ENCODE results near the gene RPS15. TPM values are rescaled to one million over a fixed set of nuclear protein-coding genes. Genes with fewer than 3 reads are reported as not detected.

RPS15 gene
- total and polyA plus RNA-seq, 2 of the 13 experiments (the other 11 are each of a cell fraction or from before 2014, with no cell fraction given), result 695 to 1,411 TPM

- TF ChIP-seq ELK4 (CRISPR knock-in tag; IDR thresholded peaks at IDR 0.05; ENCODE audit: borderline replicate concordance) (no peak), IRX3 (CRISPR knock-in tag; IDR thresholded peaks at IDR 0.05; ENCODE audit: borderline replicate concordance, low read depth) (no peak), ZNF430 (CRISPR knock-in tag; IDR thresholded peaks at IDR 0.05) (peak; percentile 45; the same call in 1 of the 2 replicates), ZNF557 (CRISPR knock-in tag; IDR thresholded peaks at IDR 0.05) (0 out of 2 replicates have a peak, but pooled peaks have one; percentile 11), ZNF225 (CRISPR knock-in tag; IDR thresholded peaks at IDR 0.05) (0 out of 2 replicates have a peak, but pooled peaks have one; percentile 21), ZNF770 (CRISPR knock-in tag; IDR thresholded peaks at IDR 0.05) (no peak; the same call in 1 of the 2 replicates), TGIF2 (CRISPR knock-in tag; IDR thresholded peaks at IDR 0.05) (no peak), KAT8 (CRISPR knock-in tag; IDR thresholded peaks at IDR 0.05) (0 out of 2 replicates have a peak, but pooled peaks have one; percentile 13), TIGD3 (CRISPR knock-in tag; IDR thresholded peaks at IDR 0.05; ENCODE audit: borderline replicate concordance) (peak; percentile 44; the same call in 1 of the 2 replicates), FOXP1 (IDR thresholded peaks at IDR 0.05) (no peak), FOXP1 (CRISPR knock-in tag; IDR thresholded peaks at IDR 0.05) (no peak), ARNTL (CRISPR knock-in tag; IDR thresholded peaks at IDR 0.05) (peak; percentile 39; the same call in 1 of the 2 replicates), KDM1A (CRISPR knock-in tag; IDR thresholded peaks at IDR 0.05) (peak; percentile 71), CREBL2 (CRISPR knock-in tag; IDR thresholded peaks at IDR 0.05; ENCODE audit: borderline replicate concordance) (no peak), LCORL (IDR thresholded peaks at IDR 0.05) (no peak), LCORL (CRISPR knock-in tag; IDR thresholded peaks at IDR 0.05) (peak; percentile 57; the same call in 1 of the 2 replicates), ZNF704 (CRISPR knock-in tag; IDR thresholded peaks at IDR 0.05; ENCODE audit: borderline replicate concordance) (no peak), ZNF572 (CRISPR knock-in tag; IDR thresholded peaks at IDR 0.05) (0 out of 2 replicates have a peak, but pooled peaks have one; percentile 27), NBN (conservative IDR thresholded peaks at IDR 0.05) (no peak), TAF15 (IDR thresholded peaks at IDR 0.05; ENCODE audit: low read depth, low read length, poor library complexity, severe bottlenecking) (no peak), GATAD1 (CRISPR knock-in tag; IDR thresholded peaks at IDR 0.05) (0 out of 2 replicates have a peak, but pooled peaks have one; percentile 19), NFKBIZ (CRISPR knock-in tag; IDR thresholded peaks at IDR 0.05) (no peak), MAF1 (CRISPR knock-in tag; IDR thresholded peaks at IDR 0.05; ENCODE audit: borderline replicate concordance) (no peak), ZNF20 (CRISPR knock-in tag; IDR thresholded peaks at IDR 0.05) (no peak), ZNF558 (CRISPR knock-in tag; IDR thresholded peaks at IDR 0.05; ENCODE audit: borderline replicate concordance) (no peak)
Measured at GRCh38 chr19:1445185-1445931, 7.2 kb downstream of the RPS15 start (continued).
